Activated T-cell treated with anti-CD3 and anti-CD28 coated beads for 4 hours (primary cell): ENCODE results near the gene HNRNPCL2.
"Not testable (repeated sequence)": the region's sequence is repeated elsewhere in the genome, so short reads cannot be mapped to it uniquely, and the experiment has no call there.

Source experiments
- DNase-seq: peaks from one replicate; pipeline ENCODE4 v3.0.0-alpha.2; 2020

Gene HNRNPCL2

DNA sequence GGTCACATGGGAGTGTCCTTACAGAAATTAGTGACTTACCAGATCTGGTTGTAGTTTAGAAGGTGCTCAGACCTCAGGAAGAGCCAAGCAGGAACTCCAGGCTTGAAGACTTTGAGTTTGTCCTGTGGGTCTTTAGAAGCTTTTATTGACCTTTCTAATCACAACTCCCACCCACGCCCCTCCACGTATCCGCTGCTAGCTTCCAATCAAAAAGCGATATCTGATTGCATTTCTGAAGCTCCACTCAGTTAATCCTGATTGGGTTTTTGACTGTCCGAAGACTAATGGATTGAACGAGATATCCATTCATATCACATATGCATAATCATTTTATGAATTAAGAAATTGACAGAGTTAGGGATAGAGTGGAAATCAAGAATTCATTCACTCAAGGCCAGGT, at the start of gene HNRNPCL2:
Gene HNRNPCL2 (minus strand): TSS at position 101 of the 400 bp plus-strand sequence. CDS start 454 bp downstream, outside the sequence.
- not testable (repeated sequence) for DNase-seq

DNA sequence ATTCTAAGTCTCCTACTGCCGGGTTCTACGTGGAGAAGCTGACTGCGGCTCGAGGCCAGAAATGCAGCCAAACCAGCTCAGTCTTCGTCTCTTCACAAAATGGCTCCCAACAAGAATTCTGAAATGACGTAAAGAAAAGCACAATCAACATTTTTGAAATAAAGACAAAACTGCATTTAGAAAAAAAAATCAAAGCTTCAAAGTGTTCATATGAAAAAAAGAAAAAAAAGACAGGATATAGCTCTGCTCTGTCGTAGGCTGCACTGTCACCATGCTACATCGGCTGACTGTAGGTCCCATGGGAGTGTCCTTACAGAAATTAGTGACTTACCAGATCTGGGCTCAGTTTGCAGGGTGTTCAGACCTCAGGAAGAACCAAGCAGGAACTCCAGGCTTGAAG, 48.9 kb upstream of the HNRNPCL2 start, which contains the start of gene HNRNPCL4:
Gene HNRNPCL4 (minus strand): TSS at position 101 of the 400 bp plus-strand sequence. CDS start 164 bp downstream, outside the sequence.
- not testable (repeated sequence) for DNase-seq

DNA sequence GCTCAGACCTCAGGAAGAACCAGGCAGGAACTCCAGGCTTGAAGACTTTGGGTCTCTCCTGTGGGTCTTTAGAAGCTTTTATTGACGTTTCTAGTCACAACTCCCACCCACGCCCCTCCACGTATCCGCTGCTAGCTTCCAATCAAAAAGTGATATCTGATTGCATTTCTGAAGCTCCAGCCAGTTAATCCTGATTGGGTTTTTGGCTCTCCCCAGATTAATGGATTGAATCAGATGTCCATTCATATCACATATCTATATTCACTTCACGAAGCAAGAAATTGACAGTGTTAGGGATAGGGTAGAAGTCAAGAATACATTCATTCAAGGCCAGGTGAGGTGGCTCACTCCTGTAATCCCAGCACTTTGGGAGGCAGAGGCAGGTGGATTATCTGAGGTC, 39.3 kb upstream of the HNRNPCL2 start, which contains the start of gene PRAMEF26:
Gene PRAMEF26 (minus strand): TSS at position 101 of the 400 bp plus-strand sequence. CDS start 2,914 bp downstream, outside the sequence.
- not testable (repeated sequence) for DNase-seq

- DNase-seq = not testable (repeated sequence)
Measured at GRCh38 chr1:13070474-13070873, 46.2 kb downstream of the HNRNPCL2 start, which contains the start of gene PRAMEF25. Gene PRAMEF25, plus strand, starts transcription at chr1:13070774. Its CDS starts 2,920 bp downstream, at chr1:13073694.
